ENCODE results near the gene IQSEC1. TPM values are rescaled to one million over a fixed set of nuclear protein-coding genes. Genes with fewer than 3 reads are reported as not detected.

IQSEC1 gene
- total and polyA plus RNA-seq, 9 of the 15 experiments (the other 6 are each of a cell fraction or from before 2014, with no cell fraction given) = 0.56 to 39.0 (median 6.8) TPM

- BruUV-seq (replicated peaks) = no TSS peak
- no peak overlapping the region for H3K4me3 ChIP-seq
- intact Hi-C loops (cut with micrococcal nuclease) (loop anchor here (1.0 kb wide), 1 partner anchor 83 kb away; no protein-coding TSS in a partner anchor), in situ Hi-C loops (cut with MboI) (no loop called here)
- no peaks in the 10 kb centered on the region; the same call in 1 of the 2 replicates for H4K20me1 ChIP-seq (replicated peaks; ENCODE audit: control insufficient read depth, insufficient read depth, low read length)
- WGBS (ENCODE audit: insufficient coverage, low coverage, missing lambda C conversion rate) = 74% methylated on average over 6 of the region's 6 CpGs
- H2AFZ ChIP-seq (ENCODE audit: low read depth, low read length) = no peak overlapping the region
- H3K9me1 ChIP-seq (ENCODE audit: control insufficient read depth, insufficient read depth, low read length) = no peaks in the 10 kb centered on the region
- ATAC-seq (peak; percentile 80), DNase-seq (ENCODE audit: extremely low read depth in 1 of 4, low spot score in 3 of 4) (peak; percentile 44 to 65 (median 54)), FAIRE-seq (no peak)
- POLR2A ChIA-PET = interaction anchor here (0.5 to 1.5 kb wide), 5 partner anchors 14 to 747 kb away, joined by 3 to 6 read pairs (median 4); partner anchors contain the start of gene RPL32
- H3K9me3 ChIP-seq (replicated peaks; ENCODE audit: control insufficient read depth, insufficient read depth, low read depth, low read length) = no peaks in the 10 kb centered on the region
- H3K9ac ChIP-seq (ENCODE audit: insufficient read depth in 1 of 2, low read depth in 2 of 2, low read length in 2 of 2) = peak overlapping the region in 1 of 2 experiments; percentile 49; a peak in 2 of 4 replicates
- no peak overlapping the region for H3K27ac ChIP-seq (ENCODE audit: extremely low read depth, low read depth, low read length)
- no peaks in the 10 kb centered on the region for H3K27me3 ChIP-seq (ENCODE audit: control insufficient read depth in 2 of 2, insufficient read depth in 2 of 2, low read length in 2 of 2)
- H3K36me3 ChIP-seq (ENCODE audit: control insufficient read depth, insufficient read depth, low read length) = peaks cover 66% of the 10 kb centered on the region; the same call in 2 of the 3 replicates
- peaks cover 0 to 45% of the 10 kb centered on the region in 2 experiments; a peak in 3 of 5 replicates for H3K4me1 ChIP-seq (replicated peaks in 1 of 2; ENCODE audit: control insufficient read depth in 2 of 2, insufficient read depth in 2 of 2, low read length in 2 of 2)
- no peak overlapping the region for H3K4me2 ChIP-seq (ENCODE audit: insufficient read depth, low read length)
- H3K79me2 ChIP-seq (ENCODE audit: control insufficient read depth, insufficient read depth, low read length) = no peaks in the 10 kb centered on the region
- CTCF ChIA-PET (ENCODE audit: low intra/inter-chr PET ratio) = interaction anchor here (0.5 to 0.7 kb wide), 2 partner anchors 62 to 82 kb away, joined by 3 read pairs; no protein-coding TSS in a partner anchor
- TF ChIP-seq, protein P1, sequence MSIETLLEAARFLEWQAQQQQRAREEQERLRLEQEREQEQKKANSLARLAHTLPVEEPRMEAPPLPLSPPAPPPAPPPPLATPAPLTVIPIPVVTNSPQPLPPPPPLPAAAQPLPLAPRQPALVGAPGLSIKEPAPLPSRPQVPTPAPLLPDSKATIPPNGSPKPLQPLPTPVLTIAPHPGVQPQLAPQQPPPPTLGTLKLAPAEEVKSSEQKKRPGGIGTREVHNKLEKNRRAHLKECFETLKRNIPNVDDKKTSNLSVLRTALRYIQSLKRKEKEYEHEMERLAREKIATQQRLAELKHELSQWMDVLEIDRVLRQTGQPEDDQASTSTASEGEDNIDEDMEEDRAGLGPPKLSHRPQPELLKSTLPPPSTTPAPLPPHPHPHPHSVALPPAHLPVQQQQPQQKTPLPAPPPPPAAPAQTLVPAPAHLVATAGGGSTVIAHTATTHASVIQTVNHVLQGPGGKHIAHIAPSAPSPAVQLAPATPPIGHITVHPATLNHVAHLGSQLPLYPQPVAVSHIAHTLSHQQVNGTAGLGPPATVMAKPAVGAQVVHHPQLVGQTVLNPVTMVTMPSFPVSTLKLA (conservative IDR thresholded peaks at IDR 0.05) = 0 out of 4 replicates have a peak, but pooled peaks of 1 of the 2 experiments have one; percentile 5
- TF ChIP-seq RAD21 (CRISPR knock-in tag; conservative IDR thresholded peaks at IDR 0.05 in 1 of 2, IDR thresholded peaks at IDR 0.05 in 1 of 2) = peak; percentile 28 to 57; a peak in 3 of 4 replicates
- peak; percentile 29; the same call in 1 of the 2 replicates for TF ChIP-seq STAG1 (CRISPR knock-in tag; IDR thresholded peaks at IDR 0.05; ENCODE audit: borderline replicate concordance)
- TF ChIP-seq DDX20 (tag; IDR thresholded peaks at IDR 0.05; ENCODE audit: low read depth) = no peak
- TF ChIP-seq ZBTB33 (CRISPR knock-in tag; IDR thresholded peaks at IDR 0.05) = 0 out of 2 replicates have a peak, but pooled peaks have one; percentile 28
- TF ChIP-seq POLR2G (IDR thresholded peaks at IDR 0.05; ENCODE audit: low read depth, low read length) = no peak
- TF ChIP-seq, protein P2, sequence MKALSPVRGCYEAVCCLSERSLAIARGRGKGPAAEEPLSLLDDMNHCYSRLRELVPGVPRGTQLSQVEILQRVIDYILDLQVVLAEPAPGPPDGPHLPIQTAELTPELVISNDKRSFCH (CRISPR knock-in tag; IDR thresholded peaks at IDR 0.05) = no peak
- TF ChIP-seq, protein P2 (tag; IDR thresholded peaks at IDR 0.05) = no peak
- no peak for TF ChIP-seq POU5F1 (IDR thresholded peaks at IDR 0.05; ENCODE audit: borderline replicate concordance, low read depth, low read length, partially characterized antibody)
- TF ChIP-seq, protein P3, sequence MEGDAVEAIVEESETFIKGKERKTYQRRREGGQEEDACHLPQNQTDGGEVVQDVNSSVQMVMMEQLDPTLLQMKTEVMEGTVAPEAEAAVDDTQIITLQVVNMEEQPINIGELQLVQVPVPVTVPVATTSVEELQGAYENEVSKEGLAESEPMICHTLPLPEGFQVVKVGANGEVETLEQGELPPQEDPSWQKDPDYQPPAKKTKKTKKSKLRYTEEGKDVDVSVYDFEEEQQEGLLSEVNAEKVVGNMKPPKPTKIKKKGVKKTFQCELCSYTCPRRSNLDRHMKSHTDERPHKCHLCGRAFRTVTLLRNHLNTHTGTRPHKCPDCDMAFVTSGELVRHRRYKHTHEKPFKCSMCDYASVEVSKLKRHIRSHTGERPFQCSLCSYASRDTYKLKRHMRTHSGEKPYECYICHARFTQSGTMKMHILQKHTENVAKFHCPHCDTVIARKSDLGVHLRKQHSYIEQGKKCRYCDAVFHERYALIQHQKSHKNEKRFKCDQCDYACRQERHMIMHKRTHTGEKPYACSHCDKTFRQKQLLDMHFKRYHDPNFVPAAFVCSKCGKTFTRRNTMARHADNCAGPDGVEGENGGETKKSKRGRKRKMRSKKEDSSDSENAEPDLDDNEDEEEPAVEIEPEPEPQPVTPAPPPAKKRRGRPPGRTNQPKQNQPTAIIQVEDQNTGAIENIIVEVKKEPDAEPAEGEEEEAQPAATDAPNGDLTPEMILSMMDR (IDR thresholded peaks at IDR 0.05 in 2 of 3, conservative IDR thresholded peaks at IDR 0.05 in 1 of 3; ENCODE audit: insufficient read depth in 2 of 3, low read depth in 1 of 3, low read length in 3 of 3) = peak; percentile 48 to 61 (median 57)
These were observed 171.6 kb downstream of the IQSEC1 start for GRCh38 chr3:12901623-12902045.
